CD4-positive, alpha-beta T cell (primary cell): ENCODE measurements around the gene TTYH2. TPM values are rescaled to one million over a fixed set of nuclear protein-coding genes. Genes with fewer than 3 reads are reported as not detected.
A peak's percentile ranks its signal among the peaks of the same experiment; 100 is the strongest.

Experiments used
- ATAC-seq: fragments of 200-7000 bp; cut with Tn5 transposase; one replicate; pipeline ENCODE4 v1.10.0; 2022; ENCODE audit warnings: mild to moderate bottlenecking; ENCODE audit not compliant: poor library complexity
- CTCF ChIA-PET: fragments of 350-600 bp; sonication (Branson Sonifier 250); formaldehyde crosslinking; loops from one replicate; lab custom pipeline; 2021; ENCODE audit warnings: antibody characterized with exemption, inconsistent platforms; lab: Charles Lee
- POLR2A ChIA-PET: fragments of 350-600 bp; sonication (Branson Sonifier 250); formaldehyde crosslinking; loops from one replicate; lab custom pipeline; 2021; ENCODE audit warnings: antibody characterized with exemption, inconsistent platforms; lab: Charles Lee
- DNase-seq, 14 experiments: peaks; one replicate each; pipeline ENCODE4 v3.0.0-alpha.2; 2013 to 2020; ENCODE audit warnings: mixed read lengths in 2 of 14
- H3K27ac ChIP-seq, 2 donors: one replicate each; pipeline versions ENCODE4 v1.5.1 to v1.7.0; 2013; ENCODE audit warnings: low read length in 2 of 2, low read depth in 1 of 2, mild to moderate bottlenecking in 1 of 2
- H3K27me3 ChIP-seq, 2 experiments: 1 replicate in 1 of 2; 2 replicates in 1 of 2; pipeline versions ENCODE4 v1.6.1 to v1.7.0; 2013; ENCODE audit warnings: low read length in 2 of 2, control low read depth in 1 of 2, mild to moderate bottlenecking in 1 of 2, moderate library complexity in 1 of 2; ENCODE audit not compliant: insufficient read depth in 2 of 2, control insufficient read depth in 1 of 2
- H3K36me3 ChIP-seq: one replicate; pipeline ENCODE4 v1.6.1; 2013; ENCODE audit warnings: low read length, control low read depth; ENCODE audit not compliant: insufficient read depth
- H3K4me1 ChIP-seq: one replicate; pipeline ENCODE4 v1.6.1; 2013; ENCODE audit warnings: low read length, control low read depth; ENCODE audit not compliant: insufficient read depth
- H3K4me3 ChIP-seq: one replicate; pipeline ENCODE4 v1.5.1; 2013; ENCODE audit warnings: mild to moderate bottlenecking, low read length, moderate library complexity
- H3K9me3 ChIP-seq, 2 experiments: 1 replicate in 1 of 2; 2 replicates in 1 of 2; pipeline versions ENCODE4 v1.6.1 to v1.7.0; 2013; ENCODE audit warnings: low read length in 2 of 2, mild to moderate bottlenecking in 2 of 2, control low read depth in 1 of 2, moderate library complexity in 1 of 2; ENCODE audit not compliant: control insufficient read depth in 1 of 2, insufficient read depth in 1 of 2
- H3K27ac Mint-ChIP-seq: one replicate; pipeline ENCODE4 v1.8.0; 2020; ENCODE audit warnings: mixed read lengths
- H3K27me3 Mint-ChIP-seq: one replicate; pipeline ENCODE4 v1.8.0; 2021; ENCODE audit warnings: mixed read lengths
- H3K36me3 Mint-ChIP-seq: one replicate; pipeline ENCODE4 v1.8.0; 2021; ENCODE audit warnings: low read depth, mixed read lengths
- H3K4me1 Mint-ChIP-seq: one replicate; pipeline ENCODE4 v1.8.0; 2021; ENCODE audit warnings: low read depth, mixed read lengths
- H3K4me3 Mint-ChIP-seq: one replicate; pipeline ENCODE4 v1.8.0; 2020; ENCODE audit warnings: mild to moderate bottlenecking, mixed read lengths
- H3K9me3 Mint-ChIP-seq: one replicate; pipeline ENCODE4 v1.8.0; 2020; ENCODE audit warnings: mixed read lengths
- intact Hi-C, 2 experiments: fragments of 100-400 bp; cut with DNase I in 1 of 2; cut with micrococcal nuclease in 1 of 2; formaldehyde crosslinking; loops; one replicate each; pipeline versions ENCODE4 v1.15.1 to v1.9.0; 2023 to 2025; cut with DNase I, micrococcal nuclease
- total RNA-seq, 174 experiments: library from RNA in 2 of 174; stranded (reverse) in 2 of 174; gene quantifications; one replicate each; pipeline ENCODE4 v1.2.3 and lab custom pipeline; 2021 to 2026
- TF ChIP-seq, protein P1 (sequence below): fragments of 200-600 bp; IDR thresholded peaks from one replicate; pipeline ENCODE4 v1.8.0; 2022; ENCODE audit warnings: antibody characterized with exemption, mild to moderate bottlenecking

Gene TTYH2
- total RNA-seq, 2 experiments from 2014 or later: 4.4 to 5.4 TPM

GRCh38 chr17:74282587-74283370, 69.4 kb downstream of the TTYH2 start:
- Histone ChIP-seq H3K9me3 (peaks cover 0 to 9% of the 10 kb centered on the region in 2 experiments), H3K27me3 (no peaks in the 10 kb centered on the region), H3K27ac (peak overlapping the region; percentile 32 to 69), H3K4me3 (no peak overlapping the region), H3K36me3 (no peaks in the 10 kb centered on the region), H3K4me1 (peaks cover 64% of the 10 kb centered on the region)
- Mint-ChIP-seq H3K27ac (peak overlapping the region; percentile 96), H3K9me3 (no peaks in the 10 kb centered on the region), H3K4me3 (peak overlapping the region; percentile 81), H3K36me3 (no peaks in the 10 kb centered on the region), H3K27me3 (no peaks in the 10 kb centered on the region), H3K4me1 (peaks cover 55% of the 10 kb centered on the region)
- DNase-seq (peak in 11 of 14 experiments; percentile 12 to 93 (median 32)), ATAC-seq (peak; percentile 76)
- intact Hi-C loops: loop anchor here (5.0 kb wide), 1 partner anchor 70 kb away; the partner anchor contains the start of gene TTYH2 (in 2 of the 2)
- ChIA-PET POLR2A (interaction anchor here (0.7 to 4.5 kb wide), 8 partner anchors 12 to 79 kb away, joined by 3 to 28 read pairs (median 4); partner anchors contain the start of genes RPL38 and TTYH2), CTCF (interaction anchor here (0.9 to 2.4 kb wide), 3 partner anchors 12 to 72 kb away, joined by 3 to 8 read pairs (median 3); no protein-coding TSS in a partner anchor)
- TF ChIP-seq, protein P1, sequence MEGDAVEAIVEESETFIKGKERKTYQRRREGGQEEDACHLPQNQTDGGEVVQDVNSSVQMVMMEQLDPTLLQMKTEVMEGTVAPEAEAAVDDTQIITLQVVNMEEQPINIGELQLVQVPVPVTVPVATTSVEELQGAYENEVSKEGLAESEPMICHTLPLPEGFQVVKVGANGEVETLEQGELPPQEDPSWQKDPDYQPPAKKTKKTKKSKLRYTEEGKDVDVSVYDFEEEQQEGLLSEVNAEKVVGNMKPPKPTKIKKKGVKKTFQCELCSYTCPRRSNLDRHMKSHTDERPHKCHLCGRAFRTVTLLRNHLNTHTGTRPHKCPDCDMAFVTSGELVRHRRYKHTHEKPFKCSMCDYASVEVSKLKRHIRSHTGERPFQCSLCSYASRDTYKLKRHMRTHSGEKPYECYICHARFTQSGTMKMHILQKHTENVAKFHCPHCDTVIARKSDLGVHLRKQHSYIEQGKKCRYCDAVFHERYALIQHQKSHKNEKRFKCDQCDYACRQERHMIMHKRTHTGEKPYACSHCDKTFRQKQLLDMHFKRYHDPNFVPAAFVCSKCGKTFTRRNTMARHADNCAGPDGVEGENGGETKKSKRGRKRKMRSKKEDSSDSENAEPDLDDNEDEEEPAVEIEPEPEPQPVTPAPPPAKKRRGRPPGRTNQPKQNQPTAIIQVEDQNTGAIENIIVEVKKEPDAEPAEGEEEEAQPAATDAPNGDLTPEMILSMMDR: no peak

GRCh38 chr17:74283371-74283673, 70.0 kb downstream of the TTYH2 start:
- no peaks in the 10 kb centered on the region for H3K36me3 Mint-ChIP-seq
- H3K4me1 Mint-ChIP-seq: peaks cover 55% of the 10 kb centered on the region
- peaks cover 0 to 9% of the 10 kb centered on the region in 2 experiments for H3K9me3 ChIP-seq
- H3K27me3 ChIP-seq: no peaks in the 10 kb centered on the region
- ATAC-seq (no peak), DNase-seq (no peak)
- ChIA-PET POLR2A (interaction anchor here (1.1 to 4.5 kb wide), 5 partner anchors 12 to 80 kb away, joined by 3 to 28 read pairs (median 8); partner anchors contain the start of genes RPL38 and TTYH2), CTCF (interaction anchor here (1.5 to 2.4 kb wide), 2 partner anchors 13 kb away, joined by 3 to 8 read pairs; no protein-coding TSS in a partner anchor)
- H3K27ac ChIP-seq: peak overlapping the region in 1 of 2 donors; percentile 69
- no peak overlapping the region for H3K4me3 ChIP-seq
- H3K27ac Mint-ChIP-seq: peak overlapping the region; percentile 96
- H3K9me3 Mint-ChIP-seq: no peaks in the 10 kb centered on the region
- H3K4me3 Mint-ChIP-seq: peak overlapping the region; percentile 81
- no peaks in the 10 kb centered on the region for H3K36me3 ChIP-seq
- intact Hi-C loops: loop anchor here (5.0 kb wide), 1 partner anchor 71 kb away; the partner anchor contains the start of gene TTYH2 (in 2 of the 2)
- H3K4me1 ChIP-seq: peaks cover 64% of the 10 kb centered on the region
- TF ChIP-seq, protein P1: no peak
- no peaks in the 10 kb centered on the region for H3K27me3 Mint-ChIP-seq

DNA sequence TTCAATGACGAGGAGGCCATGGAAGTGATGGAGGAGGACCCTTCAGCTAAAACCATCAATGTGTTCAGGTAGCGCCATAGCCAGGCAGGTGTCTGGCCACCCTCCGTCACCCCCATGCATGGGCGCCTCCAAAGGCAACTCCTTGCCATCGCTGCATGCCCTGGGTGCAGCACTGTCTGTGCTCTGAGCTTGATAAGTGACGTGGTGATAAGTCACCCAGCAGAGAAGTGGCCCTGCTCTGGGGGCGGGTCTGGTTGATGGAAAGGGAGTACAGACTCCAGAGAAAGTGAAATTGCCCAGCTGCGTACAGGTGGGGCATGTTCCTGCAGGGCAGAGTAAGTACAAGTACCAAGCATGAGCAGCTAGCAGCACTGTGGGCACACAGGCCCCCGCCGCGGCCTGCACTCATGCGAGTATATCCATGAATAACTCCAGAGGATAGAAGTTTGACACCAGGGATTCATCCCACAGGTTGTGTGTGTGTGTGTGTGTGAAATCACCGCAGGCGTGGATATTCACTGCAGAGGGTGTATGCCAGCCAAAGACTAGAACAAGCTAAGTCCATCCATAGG, 73.7 kb downstream of the TTYH2 start:
- CTCF ChIA-PET: no interaction called here
- H3K27ac Mint-ChIP-seq: no peak overlapping the region
- no peak overlapping the region for H3K4me3 Mint-ChIP-seq
- H3K36me3 Mint-ChIP-seq: no peaks in the 10 kb centered on the region
- H3K4me1 Mint-ChIP-seq: peaks cover 36% of the 10 kb centered on the region
- POLR2A ChIA-PET: no interaction called here
- no peak for DNase-seq
- TF ChIP-seq, protein P1: no peak
- intact Hi-C loops: no loop called here
- Histone ChIP-seq H3K27ac (no peak overlapping the region), H3K9me3 (peaks cover 0 to 3% of the 10 kb centered on the region in 2 experiments), H3K4me1 (peaks cover 36% of the 10 kb centered on the region), H3K27me3 (no peaks in the 10 kb centered on the region), H3K4me3 (no peak overlapping the region), H3K36me3 (no peaks in the 10 kb centered on the region)
- no peak for ATAC-seq
- no peaks in the 10 kb centered on the region for H3K9me3 Mint-ChIP-seq
- no peaks in the 10 kb centered on the region for H3K27me3 Mint-ChIP-seq
